Left lung (tissue), 14 donors: ENCODE data around the gene CLNS1A. TPM values are rescaled to one million over a fixed set of nuclear protein-coding genes. Genes with fewer than 3 reads are reported as not detected.

Source experiments
- ATAC-seq: fragments of 200-7000 bp; cut with Tn5 transposase; one replicate; pipeline ENCODE4 v1.9.1; 2020; ENCODE audit warnings: moderate library complexity
- DNase-seq, 4 donors: peaks; one replicate each; pipeline ENCODE4 v3.0.0-alpha.2; 2013 to 2020
- H3K27ac ChIP-seq, 2 donors: fragments of 200-600 bp; sonication (generic) in 1 of 2; one replicate each; pipeline versions ENCODE4 v1.5.0 to v1.8.0; 2020 to 2021
- H3K27me3 ChIP-seq, 2 donors: fragments of 200-600 bp; sonication (generic) in 1 of 2; one replicate each; pipeline versions ENCODE4 v1.5.0 to v1.8.0; 2020 to 2021
- H3K36me3 ChIP-seq, 2 donors: fragments of 200-600 bp; sonication (generic) in 1 of 2; one replicate each; pipeline versions ENCODE4 v1.5.0 to v1.8.0; 2020 to 2021
- H3K4me1 ChIP-seq, 2 donors: fragments of 200-600 bp; one replicate each; pipeline ENCODE4 v1.8.0; 2021
- H3K4me3 ChIP-seq, 2 donors: fragments of 200-600 bp; sonication (generic) in 1 of 2; one replicate each; pipeline versions ENCODE4 v1.5.0 to v1.8.0; 2020 to 2021; ENCODE audit warnings: mild to moderate bottlenecking in 1 of 2
- H3K9me3 ChIP-seq, 2 donors: fragments of 200-600 bp; sonication (generic) in 1 of 2; one replicate each; pipeline versions ENCODE4 v1.5.0 to v1.8.0; 2020 to 2021
- intact Hi-C, 2 donors: fragments of 100-400 bp; cut with DNase I; formaldehyde crosslinking; loops; one replicate each; pipeline versions ENCODE4 v1.11.2 to v1.14.2; 2022
- long read RNA-seq, 12 donors: library from polyadenylated mRNA in 2 of 12; unstranded in 2 of 12; transcript quantifications; one replicate each; pipeline ENCODE4 v2.0.0 and lab custom pipeline, GENCODE V29; 2019 to 2026
- polyA plus RNA-seq, 6 donors: library from polyadenylated mRNA; unstranded; fragments of 120-200 nt; gene quantifications; one replicate each; pipeline ENCODE4 v1.2.1, GENCODE V29; 2013; ENCODE audit not compliant: insufficient read length in 6 of 6
- total RNA-seq, 2 donors: library from RNA; stranded (reverse); fragmentation: NEBNext Ultra II Directional; extraction: Animal tissue kit (Norgen Biotek cat#: 25700); gene quantifications; one replicate each; pipeline ENCODE4 v1.2.1, GENCODE V29; 2021
- TF ChIP-seq, protein P1 (sequence below), 2 donors: fragments of 200-600 bp; sonication (generic) in 1 of 2; IDR thresholded peaks; one replicate each; pipeline versions ENCODE4 v1.5.0 to v1.8.0; 2021; ENCODE audit warnings: antibody characterized with exemption in 2 of 2
- donor health status: DM: no; HTN: yes; CAD: no.
- donor health status: DM: no; HTN: no; CAD: no.

The CLNS1A gene, protein sequence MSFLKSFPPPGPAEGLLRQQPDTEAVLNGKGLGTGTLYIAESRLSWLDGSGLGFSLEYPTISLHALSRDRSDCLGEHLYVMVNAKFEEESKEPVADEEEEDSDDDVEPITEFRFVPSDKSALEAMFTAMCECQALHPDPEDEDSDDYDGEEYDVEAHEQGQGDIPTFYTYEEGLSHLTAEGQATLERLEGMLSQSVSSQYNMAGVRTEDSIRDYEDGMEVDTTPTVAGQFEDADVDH
- total RNA-seq (10 to 100 TPM; 61.1 to 70.3 TPM), polyA plus RNA-seq (100 to 1,000 TPM; 179 to 202 (median 188) TPM)
- long read RNA-seq, donor 1, transcript CLNS1A-204 (7 exons, 2,993 nt) = major isoform, 58 of 115 reads
- long read RNA-seq, donor 1, partial matches to known transcripts = 54 of 115 reads
- long read RNA-seq, donor 1, other reads (novel, unspliced or antisense) = 0 of 115 reads
- long read RNA-seq, donor 2, transcript CLNS1A-204 (7 exons, 2,993 nt) = major isoform, 37 of 79 reads
- long read RNA-seq, donor 2, partial matches to known transcripts = 39 of 79 reads
- long read RNA-seq, donor 2, other reads (novel, unspliced or antisense) = 0 of 79 reads
- long read RNA-seq, donor 3, transcript CLNS1A-204 (7 exons, 2,993 nt) = major isoform, 50 of 86 reads
- long read RNA-seq, donor 3, partial matches to known transcripts = 35 of 86 reads
- long read RNA-seq, donor 3, other reads (novel, unspliced or antisense) = 0 of 86 reads
- long read RNA-seq, donor 4, transcript CLNS1A-204 (7 exons, 2,993 nt) = major isoform, 29 of 39 reads
- long read RNA-seq, donor 4, partial matches to known transcripts = 2 of 39 reads
- long read RNA-seq, donor 4, other reads (novel, unspliced or antisense) = 7 of 39 reads
- long read RNA-seq, donor 5, transcript CLNS1A-204 (7 exons, 2,993 nt) = major isoform, 46 of 67 reads
- long read RNA-seq, donor 5, partial matches to known transcripts = 20 of 67 reads
- long read RNA-seq, donor 5, other reads (novel, unspliced or antisense) = 0 of 67 reads
- long read RNA-seq, donor 6, transcript CLNS1A-204 (7 exons, 2,993 nt) = major isoform, 46 of 81 reads
- long read RNA-seq, donor 6, partial matches to known transcripts = 33 of 81 reads
- long read RNA-seq, donor 6, other reads (novel, unspliced or antisense) = 0 of 81 reads
- long read RNA-seq, donor 7, transcript CLNS1A-204 (7 exons, 2,993 nt) = major isoform, 27 of 46 reads
- long read RNA-seq, donor 7, partial matches to known transcripts = 15 of 46 reads
- long read RNA-seq, donor 7, other reads (novel, unspliced or antisense) = 0 of 46 reads
- long read RNA-seq, donor 8, transcript CLNS1A-204 (7 exons, 2,993 nt) = major isoform, 34 of 51 reads
- long read RNA-seq, donor 8, partial matches to known transcripts = 13 of 51 reads
- long read RNA-seq, donor 8, other reads (novel, unspliced or antisense) = 0 of 51 reads
- long read RNA-seq, donor 9 = 0 reads
- long read RNA-seq, donor 10, transcript CLNS1A-204 (7 exons, 2,993 nt) = major isoform, 41 of 46 reads
- long read RNA-seq, donor 10, partial matches to known transcripts = 2 of 46 reads
- long read RNA-seq, donor 10, other reads (novel, unspliced or antisense) = 1 of 46 reads
- long read RNA-seq, donor 11, transcript CLNS1A-204 (7 exons, 2,993 nt) = major isoform, 54 of 89 reads
- long read RNA-seq, donor 11, partial matches to known transcripts = 35 of 89 reads
- long read RNA-seq, donor 11, other reads (novel, unspliced or antisense) = 0 of 89 reads
- long read RNA-seq, donor 12, transcript CLNS1A-204 (7 exons, 2,993 nt) = major isoform, 35 of 53 reads
- long read RNA-seq, donor 12, partial matches to known transcripts = 16 of 53 reads
- long read RNA-seq, donor 12, other reads (novel, unspliced or antisense) = 0 of 53 reads

DNA sequence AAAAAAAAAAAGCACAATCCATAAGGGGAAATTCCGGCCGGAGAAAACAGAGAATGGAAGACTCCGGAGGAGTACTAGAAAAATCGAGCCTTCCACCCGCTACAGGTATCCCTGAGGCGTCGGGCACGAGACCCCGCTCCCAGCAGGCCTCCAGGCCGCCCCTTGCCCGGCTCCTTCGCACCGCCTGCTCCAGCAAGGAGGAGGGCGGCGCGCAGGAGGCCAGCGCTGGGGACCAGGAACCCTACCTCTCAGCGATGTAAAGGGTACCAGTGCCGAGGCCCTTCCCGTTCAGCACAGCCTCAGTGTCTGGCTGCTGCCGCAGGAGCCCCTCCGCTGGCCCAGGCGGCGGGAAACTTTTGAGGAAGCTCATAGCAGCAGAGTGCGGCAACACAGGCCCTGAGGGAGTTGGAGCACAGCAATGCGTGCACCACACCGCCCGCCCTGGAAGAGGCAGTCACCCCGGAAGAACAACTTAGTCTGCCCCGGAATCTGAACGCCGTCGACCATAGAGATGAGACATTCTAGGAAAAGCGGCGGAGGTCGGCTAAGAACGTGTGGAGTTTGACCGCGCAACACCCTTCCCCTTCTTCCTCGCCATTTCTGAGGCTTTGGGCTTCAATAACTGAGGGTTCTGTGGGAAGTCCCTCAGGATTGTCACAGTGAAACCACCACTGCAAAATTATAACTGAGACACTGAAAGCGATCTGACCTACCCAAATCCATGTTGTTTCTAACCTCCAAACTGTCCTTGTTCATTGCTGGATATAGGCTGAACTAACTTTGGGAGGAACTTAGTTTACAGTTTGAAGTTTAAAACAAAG is at the start of gene CLNS1A:
TSS of gene CLNS1A (minus strand) at position 450 of the 821 bp plus-strand sequence. CDS start at position 370, 80 bp downstream.
- ATAC-seq = peak; percentile 99
- H3K4me1 ChIP-seq = peaks cover 6 to 37% of the 10 kb centered on the region in 2 donors
- TF ChIP-seq, protein P1, sequence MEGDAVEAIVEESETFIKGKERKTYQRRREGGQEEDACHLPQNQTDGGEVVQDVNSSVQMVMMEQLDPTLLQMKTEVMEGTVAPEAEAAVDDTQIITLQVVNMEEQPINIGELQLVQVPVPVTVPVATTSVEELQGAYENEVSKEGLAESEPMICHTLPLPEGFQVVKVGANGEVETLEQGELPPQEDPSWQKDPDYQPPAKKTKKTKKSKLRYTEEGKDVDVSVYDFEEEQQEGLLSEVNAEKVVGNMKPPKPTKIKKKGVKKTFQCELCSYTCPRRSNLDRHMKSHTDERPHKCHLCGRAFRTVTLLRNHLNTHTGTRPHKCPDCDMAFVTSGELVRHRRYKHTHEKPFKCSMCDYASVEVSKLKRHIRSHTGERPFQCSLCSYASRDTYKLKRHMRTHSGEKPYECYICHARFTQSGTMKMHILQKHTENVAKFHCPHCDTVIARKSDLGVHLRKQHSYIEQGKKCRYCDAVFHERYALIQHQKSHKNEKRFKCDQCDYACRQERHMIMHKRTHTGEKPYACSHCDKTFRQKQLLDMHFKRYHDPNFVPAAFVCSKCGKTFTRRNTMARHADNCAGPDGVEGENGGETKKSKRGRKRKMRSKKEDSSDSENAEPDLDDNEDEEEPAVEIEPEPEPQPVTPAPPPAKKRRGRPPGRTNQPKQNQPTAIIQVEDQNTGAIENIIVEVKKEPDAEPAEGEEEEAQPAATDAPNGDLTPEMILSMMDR (IDR thresholded peaks at IDR 0.05) = no peak
- H3K9me3 ChIP-seq = peaks cover 0 to 5% of the 10 kb centered on the region in 2 donors
- no peaks in the 10 kb centered on the region for H3K27me3 ChIP-seq
- peaks cover 0 to 3% of the 10 kb centered on the region in 2 donors for H3K36me3 ChIP-seq
- peak within 1 kb of the TSS; percentile 80 to 84 for H3K4me3 ChIP-seq
- DNase-seq = peak; percentile 84 to 92 (median 87)
- H3K27ac ChIP-seq = peak within 1 kb of the TSS; percentile 66 to 85
- intact Hi-C loops = no loop called here

DNA sequence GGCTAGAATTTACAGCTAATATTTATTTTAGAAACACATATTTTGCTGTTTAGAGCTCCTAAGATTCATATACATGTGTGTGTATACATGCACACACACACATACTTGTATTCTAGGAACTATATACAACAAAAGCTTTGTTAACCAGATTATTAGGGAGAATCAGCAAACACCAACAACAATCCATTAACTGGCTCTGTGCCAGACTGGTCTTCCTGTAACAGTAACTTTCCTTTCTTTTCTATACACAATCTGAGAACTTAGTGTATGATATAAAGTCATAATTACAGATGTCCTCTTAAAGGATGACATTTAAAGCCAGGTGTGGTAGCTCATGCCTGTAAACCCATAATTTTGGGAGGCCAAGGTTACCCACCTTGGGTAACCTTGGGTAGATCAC is 49.5 kb upstream of the CLNS1A start:
- Histone ChIP-seq H3K4me1 (no peaks in the 10 kb centered on the region), H3K27ac (no peak overlapping the region), H3K4me3 (no peak overlapping the region), H3K9me3 (no peaks in the 10 kb centered on the region), H3K27me3 (no peaks in the 10 kb centered on the region), H3K36me3 (peaks cover 0 to 89% of the 10 kb centered on the region in 2 donors)
- intact Hi-C loops = no loop called here
- TF ChIP-seq, protein P1 (IDR thresholded peaks at IDR 0.05) = no peak
- DNase-seq = no peak
- no peak for ATAC-seq

DNA sequence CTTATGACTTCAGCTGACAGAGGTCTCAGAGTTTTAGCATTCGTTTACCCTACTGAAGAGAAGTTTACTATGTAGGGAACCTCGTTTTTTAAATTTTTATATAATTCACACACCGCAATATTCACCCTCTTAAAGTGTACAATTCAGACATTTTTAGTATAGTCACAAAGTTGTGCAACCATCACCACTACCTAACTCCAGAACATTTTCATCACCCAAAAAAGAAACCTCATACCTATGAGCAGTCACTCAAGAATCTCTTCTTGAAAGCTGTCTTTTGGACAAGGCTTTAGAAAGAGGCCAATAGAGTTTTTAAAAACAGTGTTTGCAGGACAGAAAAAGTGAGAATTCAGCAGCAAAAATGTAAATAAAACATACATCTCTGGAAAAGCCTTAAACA is 39.5 kb upstream of the CLNS1A start:
- no peak overlapping the region for H3K4me3 ChIP-seq
- H3K9me3 ChIP-seq = no peaks in the 10 kb centered on the region
- H3K36me3 ChIP-seq = peaks cover 0 to 95% of the 10 kb centered on the region in 2 donors
- no peaks in the 10 kb centered on the region for H3K27me3 ChIP-seq
- no peak overlapping the region for H3K27ac ChIP-seq
- TF ChIP-seq, protein P1 (IDR thresholded peaks at IDR 0.05) = no peak
- intact Hi-C loops = no loop called here
- DNase-seq (no peak), ATAC-seq (no peak)
- no peaks in the 10 kb centered on the region for H3K4me1 ChIP-seq

DNA sequence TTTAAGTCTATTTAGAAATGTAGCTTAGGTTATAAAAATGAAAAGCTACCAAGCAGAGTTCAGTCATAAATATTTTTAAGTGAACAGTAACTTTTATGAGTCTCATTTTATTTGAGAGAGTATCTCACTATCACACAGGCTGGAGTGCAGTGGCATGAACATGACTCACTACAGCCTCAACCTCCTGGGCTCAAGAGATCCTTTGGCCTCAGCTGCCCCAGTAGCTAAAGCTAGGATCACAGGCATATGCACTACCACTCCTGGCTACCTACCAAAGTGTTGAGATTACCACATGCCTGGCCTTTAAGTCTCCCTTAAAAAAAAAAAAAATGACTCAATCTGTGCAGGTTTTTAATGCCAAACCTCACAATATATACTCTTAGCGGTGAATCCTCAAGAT is 34.7 kb upstream of the CLNS1A start:
- H3K36me3 ChIP-seq = peaks cover 0 to 99% of the 10 kb centered on the region in 2 donors
- no peak overlapping the region for H3K4me3 ChIP-seq
- H3K27ac ChIP-seq = no peak overlapping the region
- peak; percentile 76 for ATAC-seq
- no peaks in the 10 kb centered on the region for H3K4me1 ChIP-seq
- H3K27me3 ChIP-seq = no peaks in the 10 kb centered on the region
- no peaks in the 10 kb centered on the region for H3K9me3 ChIP-seq
- DNase-seq = peak in 1 of 4 donors; percentile 40
- TF ChIP-seq, protein P1 (IDR thresholded peaks at IDR 0.05) = no peak
- intact Hi-C loops = no loop called here
